Measurements from ENCODE around the gene RPA3.
"Not testable (repeated sequence)": the region's sequence is repeated elsewhere in the genome, so short reads cannot be mapped to it uniquely, and the experiment has no call there.

The RPA3 gene

GRCh38 chr7:7671361-7671760 lies 47.0 kb downstream of the RPA3 start:
- Mint-ChIP-seq H3K36me3 (peaks cover 35% of the 10 kb centered on the region), H3K9me3 (peaks cover 5% of the 10 kb centered on the region), H3K27me3 (no peaks in the 10 kb centered on the region), H3K27ac (peak overlapping the region; percentile 49), H3K4me3 (no peak overlapping the region), H3K4me1 (peaks cover 30% of the 10 kb centered on the region)
- DNase-seq (ENCODE audit: low spot score in 2 of 2) (no peak), ATAC-seq (ENCODE audit: low read depth) (no peak)

DNA sequence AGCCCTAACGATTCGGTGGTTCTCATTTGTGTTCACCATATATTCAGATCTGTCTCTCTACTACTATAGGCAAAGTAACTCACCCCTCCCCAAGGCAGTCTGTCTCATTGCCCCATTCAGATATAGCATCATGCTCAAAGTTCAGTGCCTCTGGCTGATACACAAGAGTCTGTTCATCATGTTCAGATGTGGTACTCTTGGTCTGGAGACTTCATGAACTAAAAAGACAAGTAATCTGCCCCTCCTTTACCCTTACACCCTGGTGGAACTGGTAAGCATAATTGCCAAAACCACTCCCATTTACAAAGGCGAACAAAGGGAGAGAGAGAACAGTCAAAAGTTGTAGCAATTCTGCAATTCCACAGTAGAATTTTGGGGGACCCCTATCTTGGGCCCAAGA lies 47.9 kb downstream of the RPA3 start:
- no peak overlapping the region for H3K27ac Mint-ChIP-seq
- peaks cover 30% of the 10 kb centered on the region for H3K4me1 Mint-ChIP-seq
- no peak for ATAC-seq (ENCODE audit: low read depth)
- no peak overlapping the region for H3K4me3 Mint-ChIP-seq
- peaks cover 30% of the 10 kb centered on the region for H3K36me3 Mint-ChIP-seq
- H3K27me3 Mint-ChIP-seq, result no peaks in the 10 kb centered on the region
- H3K9me3 Mint-ChIP-seq, result peaks cover 2% of the 10 kb centered on the region
- no peak for DNase-seq (ENCODE audit: low spot score in 2 of 2)

GRCh38 chr7:7668706-7669105 lies 49.7 kb downstream of the RPA3 start:
- no peak for ATAC-seq (ENCODE audit: low read depth)
- Mint-ChIP-seq H3K27ac (no peak overlapping the region), H3K27me3 (no peaks in the 10 kb centered on the region), H3K9me3 (peaks cover 2% of the 10 kb centered on the region), H3K4me1 (peaks cover 34% of the 10 kb centered on the region), H3K4me3 (no peak overlapping the region), H3K36me3 (peaks cover 24% of the 10 kb centered on the region)
- DNase-seq (ENCODE audit: low spot score in 2 of 2), result no peak

DNA sequence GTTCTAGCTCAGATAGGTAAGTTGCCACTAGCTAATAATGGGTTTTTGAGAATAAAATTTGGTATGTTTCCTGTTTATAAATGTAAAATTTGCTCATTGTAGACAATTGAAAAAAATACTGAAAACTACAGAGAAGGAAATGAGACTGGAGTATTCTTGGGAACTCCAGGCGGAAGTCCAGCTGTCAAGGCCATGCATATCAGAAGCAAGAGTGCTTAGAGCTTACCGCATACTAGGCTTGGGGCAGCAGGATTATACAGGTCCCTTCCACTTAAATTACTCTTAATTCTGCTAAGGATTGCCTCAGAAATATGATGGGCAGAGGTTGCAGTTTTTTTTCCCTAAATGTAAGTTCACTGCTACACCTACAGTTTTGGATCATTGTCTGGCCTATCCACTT lies 51.2 kb downstream of the RPA3 start:
- no peak for ATAC-seq (ENCODE audit: low read depth)
- peaks cover 2% of the 10 kb centered on the region for H3K9me3 Mint-ChIP-seq
- H3K36me3 Mint-ChIP-seq, result peaks cover 19% of the 10 kb centered on the region
- H3K4me3 Mint-ChIP-seq, result no peak overlapping the region
- no peaks in the 10 kb centered on the region for H3K27me3 Mint-ChIP-seq
- H3K4me1 Mint-ChIP-seq, result peaks cover 24% of the 10 kb centered on the region
- no peak for DNase-seq (ENCODE audit: low spot score in 2 of 2)
- H3K27ac Mint-ChIP-seq, result no peak overlapping the region

DNA sequence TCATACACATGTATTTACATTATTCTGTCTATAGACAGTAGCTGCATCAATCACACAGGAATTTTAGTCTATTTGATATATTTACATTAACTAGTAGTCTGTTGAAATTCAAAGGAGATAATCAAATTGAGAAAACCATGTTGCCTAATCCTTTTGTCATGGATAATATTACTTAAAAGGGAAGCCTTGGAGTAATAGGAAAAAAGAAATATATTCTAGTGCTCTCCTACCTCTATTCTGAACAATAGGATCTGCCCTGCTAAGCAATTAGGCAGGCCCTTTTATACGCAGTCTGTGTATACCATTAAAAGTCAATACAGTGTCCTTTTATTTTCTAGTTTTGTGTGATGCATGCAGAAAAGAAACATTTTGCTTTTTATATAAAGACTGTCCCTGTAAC lies 53.4 kb downstream of the RPA3 start:
- DNase-seq (ENCODE audit: low spot score in 2 of 2), result no peak
- Mint-ChIP-seq H3K4me3 (no peak overlapping the region), H3K27ac (no peak overlapping the region), H3K4me1 (peaks cover 19% of the 10 kb centered on the region), H3K36me3 (peaks cover 15% of the 10 kb centered on the region), H3K9me3 (no peaks in the 10 kb centered on the region), H3K27me3 (no peaks in the 10 kb centered on the region)
- ATAC-seq (ENCODE audit: low read depth), result no peak

DNA sequence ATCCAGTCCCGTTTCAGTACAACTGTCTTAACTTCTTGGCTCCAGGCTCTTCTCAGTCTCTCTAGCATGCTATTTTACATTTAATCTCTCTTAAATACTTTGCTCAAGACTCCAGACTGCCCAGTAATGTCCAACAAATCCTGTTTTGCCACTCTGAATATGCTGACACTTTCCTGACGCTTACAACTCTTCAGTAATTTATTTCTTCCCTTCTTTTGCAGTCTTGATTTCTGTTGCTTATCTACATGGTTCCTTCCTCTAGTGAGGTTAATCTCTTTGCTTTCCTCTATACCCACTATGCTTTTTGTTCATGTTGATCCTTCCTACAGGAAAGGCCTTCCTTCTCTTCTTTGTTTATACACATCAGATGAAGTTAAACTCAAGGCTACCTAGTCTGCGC lies 54.1 kb downstream of the RPA3 start:
- Mint-ChIP-seq H3K27ac (no peak overlapping the region), H3K4me1 (peaks cover 23% of the 10 kb centered on the region), H3K27me3 (no peaks in the 10 kb centered on the region), H3K4me3 (no peak overlapping the region), H3K9me3 (peaks cover 5% of the 10 kb centered on the region), H3K36me3 (peaks cover 19% of the 10 kb centered on the region)
- DNase-seq (ENCODE audit: low spot score in 2 of 2) (no peak), ATAC-seq (ENCODE audit: low read depth) (no peak)

GRCh38 chr7:7662527-7662926 lies 55.9 kb downstream of the RPA3 start:
- ATAC-seq (ENCODE audit: low read depth), result no peak
- H3K4me3 Mint-ChIP-seq, result no peak overlapping the region
- H3K27ac Mint-ChIP-seq, result no peak overlapping the region
- peaks cover 27% of the 10 kb centered on the region for H3K4me1 Mint-ChIP-seq
- H3K36me3 Mint-ChIP-seq, result peaks cover 28% of the 10 kb centered on the region
- DNase-seq (ENCODE audit: low spot score in 2 of 2), result no peak
- H3K27me3 Mint-ChIP-seq, result no peaks in the 10 kb centered on the region
- H3K9me3 Mint-ChIP-seq, result peaks cover 8% of the 10 kb centered on the region

GRCh38 chr7:7656459-7656858 lies 61.9 kb downstream of the RPA3 start:
- DNase-seq (ENCODE audit: low spot score in 2 of 2); H3K27ac Mint-ChIP-seq: not testable (repeated sequence)

GRCh38 chr7:7654964-7655715 lies 63.3 kb downstream of the RPA3 start:
- H3K27me3 Mint-ChIP-seq, result no peaks in the 10 kb centered on the region
- ATAC-seq (ENCODE audit: low read depth) (no peak), DNase-seq (ENCODE audit: low spot score in 2 of 2) (no peak)
- no peak overlapping the region for H3K4me3 Mint-ChIP-seq
- H3K27ac Mint-ChIP-seq, result no peak overlapping the region
- H3K4me1 Mint-ChIP-seq, result peaks cover 42% of the 10 kb centered on the region
- H3K36me3 Mint-ChIP-seq, result peaks cover 37% of the 10 kb centered on the region
- peaks cover 10% of the 10 kb centered on the region for H3K9me3 Mint-ChIP-seq

More at GRCh38 chr7:7656459-7656858, 61.9 kb downstream of the RPA3 start:
- not testable (repeated sequence) for H3K4me3 Mint-ChIP-seq; H3K9me3 Mint-ChIP-seq; H3K27me3 Mint-ChIP-seq; ATAC-seq (ENCODE audit: low read depth)
- peaks cover 42% of the 10 kb centered on the region for H3K36me3 Mint-ChIP-seq
- H3K4me1 Mint-ChIP-seq, result peaks cover 39% of the 10 kb centered on the region

- H3K4me1 Mint-ChIP-seq, result peaks cover 39% of the 10 kb centered on the region
- H3K9me3 Mint-ChIP-seq, result peaks cover 2% of the 10 kb centered on the region
- DNase-seq (ENCODE audit: low spot score in 2 of 2) (no peak), ATAC-seq (ENCODE audit: low read depth) (no peak)
- no peaks in the 10 kb centered on the region for H3K27me3 Mint-ChIP-seq
- no peak overlapping the region for H3K4me3 Mint-ChIP-seq
- H3K27ac Mint-ChIP-seq, result no peak overlapping the region
- H3K36me3 Mint-ChIP-seq, result peaks cover 25% of the 10 kb centered on the region
These were observed 64.7 kb downstream of the RPA3 start for GRCh38 chr7:7653593-7654187.

GRCh38 chr7:7652798-7653540 lies 65.4 kb downstream of the RPA3 start:
- DNase-seq (ENCODE audit: low spot score in 2 of 2), result no peak
- Mint-ChIP-seq H3K4me3 (no peak overlapping the region), H3K4me1 (peaks cover 39% of the 10 kb centered on the region), H3K9me3 (peaks cover 2% of the 10 kb centered on the region), H3K27me3 (no peaks in the 10 kb centered on the region), H3K36me3 (peaks cover 19% of the 10 kb centered on the region), H3K27ac (no peak overlapping the region)
- ATAC-seq (ENCODE audit: low read depth), result no peak

- H3K27me3 Mint-ChIP-seq, result no peaks in the 10 kb centered on the region
- no peak for ATAC-seq (ENCODE audit: low read depth)
- H3K4me3 Mint-ChIP-seq, result no peak overlapping the region
- H3K9me3 Mint-ChIP-seq, result peaks cover 2% of the 10 kb centered on the region
- peaks cover 10% of the 10 kb centered on the region for H3K36me3 Mint-ChIP-seq
- DNase-seq (ENCODE audit: low spot score in 2 of 2), result no peak
- peaks cover 35% of the 10 kb centered on the region for H3K4me1 Mint-ChIP-seq
- no peak overlapping the region for H3K27ac Mint-ChIP-seq
These were observed 66.9 kb downstream of the RPA3 start for GRCh38 chr7:7651479-7651878.

GRCh38 chr7:7650682-7651206 lies 67.7 kb downstream of the RPA3 start:
- H3K27me3 Mint-ChIP-seq, result no peaks in the 10 kb centered on the region
- ATAC-seq (ENCODE audit: low read depth) (no peak), DNase-seq (ENCODE audit: low spot score in 2 of 2) (no peak)
- no peak overlapping the region for H3K27ac Mint-ChIP-seq
- H3K4me3 Mint-ChIP-seq, result no peak overlapping the region
- no peaks in the 10 kb centered on the region for H3K9me3 Mint-ChIP-seq
- peaks cover 35% of the 10 kb centered on the region for H3K4me1 Mint-ChIP-seq
- peaks cover 8% of the 10 kb centered on the region for H3K36me3 Mint-ChIP-seq

- Mint-ChIP-seq H3K4me3 (no peak overlapping the region), H3K27me3 (no peaks in the 10 kb centered on the region), H3K36me3 (peaks cover 23% of the 10 kb centered on the region), H3K4me1 (peaks cover 38% of the 10 kb centered on the region), H3K9me3 (no peaks in the 10 kb centered on the region), H3K27ac (no peak overlapping the region)
- ATAC-seq (ENCODE audit: low read depth) (no peak), DNase-seq (ENCODE audit: low spot score in 2 of 2) (no peak)
These were observed 70.8 kb downstream of the RPA3 start for GRCh38 chr7:7647495-7648036.

Measured in memory B cell (primary cell).